GM18873 (cell line): ENCODE measurements around the gene CLIP3.

ENCODE experiments used
- ATAC-seq: cut with Tn5 transposase; IDR thresholded peaks from one replicate; pipeline ENCODE4 v1.9.1; 2021; ENCODE audit warnings: mild to moderate bottlenecking, moderate library complexity, moderate number of reproducible peaks; ENCODE audit not compliant: unreplicated experiment, low FRiP score

CLIP3 gene

DNA sequence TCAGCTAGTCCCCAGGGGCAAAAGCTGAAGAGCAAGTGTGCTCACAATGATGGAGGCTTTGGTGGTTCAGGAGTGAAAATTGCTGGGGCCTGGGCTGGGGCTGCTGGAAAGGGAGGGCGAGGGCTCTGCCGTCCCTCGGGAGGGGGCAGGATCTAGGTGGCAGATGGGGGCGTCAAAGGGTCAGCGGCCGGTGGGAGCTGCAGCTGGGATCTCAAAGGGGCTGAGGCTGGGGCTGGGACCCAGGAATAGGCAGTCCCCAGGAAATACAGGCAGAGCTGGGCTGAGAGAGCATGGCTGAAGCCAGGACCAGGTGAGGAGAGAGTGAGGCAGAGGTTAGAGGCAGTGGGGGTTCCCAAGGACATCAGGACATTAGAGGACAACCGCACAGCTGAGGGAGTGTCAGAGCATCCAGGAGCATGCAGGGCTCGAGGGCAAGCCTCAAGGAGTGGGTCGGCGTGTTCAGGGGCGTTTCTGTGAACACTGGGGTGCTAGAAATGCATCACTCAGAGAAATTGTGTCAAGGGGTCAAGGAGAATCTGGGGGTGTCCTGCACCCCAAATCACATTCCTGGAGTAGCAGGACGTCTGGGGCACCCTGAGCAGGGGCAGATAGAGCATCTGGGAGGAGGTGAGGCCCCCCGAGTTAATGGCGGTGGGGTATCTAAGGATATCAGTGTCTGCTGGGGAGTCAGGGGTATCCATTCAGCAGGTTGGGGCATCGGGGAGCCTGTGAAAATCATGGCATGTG lies 22.9 kb downstream of the CLIP3 start:
- no peak for ATAC-seq

DNA sequence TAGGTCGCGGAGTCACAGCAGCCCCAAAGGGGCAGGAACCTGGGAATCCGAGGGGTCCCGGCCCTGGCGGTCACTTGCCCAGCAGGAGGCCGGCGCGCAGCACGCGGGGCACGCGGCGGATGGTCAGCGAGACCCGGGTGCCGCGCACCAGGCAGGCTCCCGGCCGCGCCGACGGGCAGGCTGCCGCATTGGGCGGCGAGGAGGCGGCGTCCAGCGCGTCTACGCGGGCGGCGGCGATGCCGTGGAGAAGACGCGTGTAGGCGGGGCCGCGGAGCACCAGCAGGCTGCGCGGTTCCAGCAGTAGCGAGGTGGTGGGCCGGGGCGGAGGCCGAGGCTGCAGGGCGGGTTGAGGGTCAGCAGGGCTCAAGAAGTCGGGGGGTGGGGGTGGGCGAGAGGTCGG lies 23.5 kb downstream of the CLIP3 start:
- ATAC-seq = no peak

DNA sequence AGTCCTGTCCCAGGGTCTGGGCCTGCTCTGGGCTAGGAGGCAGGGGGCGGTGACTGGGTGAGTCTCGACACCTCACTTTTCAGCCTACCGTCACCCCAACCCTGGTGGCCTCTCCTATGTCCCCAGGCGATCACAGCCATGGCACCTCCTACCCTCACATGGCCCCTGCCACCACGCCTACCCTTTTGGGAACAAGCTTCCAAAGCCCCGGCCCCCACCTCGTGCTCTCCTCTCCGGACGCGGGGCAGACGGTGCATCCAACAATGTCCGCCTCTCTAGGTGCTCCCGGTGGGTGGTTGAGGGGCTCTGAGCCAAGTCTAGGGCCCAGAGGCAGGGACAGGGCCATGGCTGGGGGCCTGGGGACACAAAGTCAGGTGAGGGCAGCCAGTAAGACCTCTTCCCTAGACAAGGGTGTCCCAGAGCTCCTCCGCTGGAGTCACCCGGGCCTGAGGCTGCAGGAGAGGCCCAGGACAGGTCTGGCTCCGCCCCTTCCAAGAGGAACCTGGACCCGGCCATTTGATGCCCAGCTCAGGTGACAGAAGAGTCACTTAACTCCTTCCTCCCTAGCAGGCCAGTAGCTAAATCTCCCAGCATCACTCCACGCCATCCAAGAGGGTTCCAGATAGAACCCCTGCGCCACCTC lies 24.2 kb downstream of the CLIP3 start, which contains the start of gene SYNE4:
Gene SYNE4, minus strand, starts transcription at position 478 of the 643 bp plus-strand sequence. Its CDS starts 132 bp downstream, at position 346.
- ATAC-seq = no peak

DNA sequence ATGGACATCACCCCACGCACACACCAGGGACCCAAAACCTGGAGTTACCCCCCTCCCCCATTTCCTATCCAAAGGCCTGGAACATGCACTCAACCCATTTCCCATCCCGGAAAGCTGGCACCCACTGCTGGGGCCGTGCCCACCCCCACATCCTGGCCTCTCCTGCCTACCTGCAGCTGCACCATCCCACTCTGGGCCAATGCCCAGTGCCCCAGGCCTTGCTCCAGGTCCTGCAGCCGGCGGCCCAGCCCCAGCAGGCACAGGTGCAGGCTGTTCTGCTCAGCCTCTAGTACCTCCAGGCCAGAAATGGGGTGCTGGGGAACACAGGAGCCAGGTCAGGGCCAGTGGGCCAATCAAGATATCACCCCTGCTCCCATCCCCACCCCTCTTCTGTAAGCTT lies 25.7 kb downstream of the CLIP3 start:
- ATAC-seq = no peak

DNA sequence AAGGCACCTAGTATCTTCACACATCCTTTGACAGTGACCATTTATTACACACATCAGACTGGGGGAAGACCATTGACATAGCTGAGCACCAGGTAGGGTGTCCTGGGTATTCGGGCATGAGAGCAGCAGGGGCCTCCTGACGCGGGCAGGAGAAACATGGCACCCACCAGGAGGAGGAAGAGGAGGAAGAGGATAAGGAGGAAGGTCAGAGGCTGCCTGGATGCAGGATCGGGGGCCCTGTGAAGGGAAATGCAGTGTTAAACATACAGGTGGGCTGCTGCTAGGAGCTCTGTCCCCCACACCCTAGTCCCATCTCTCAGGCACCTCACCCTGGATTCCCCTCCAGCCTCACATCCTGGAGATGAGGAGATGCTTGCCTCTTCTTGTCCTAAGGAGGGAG lies 29.4 kb downstream of the CLIP3 start:
- ATAC-seq = no peak

DNA sequence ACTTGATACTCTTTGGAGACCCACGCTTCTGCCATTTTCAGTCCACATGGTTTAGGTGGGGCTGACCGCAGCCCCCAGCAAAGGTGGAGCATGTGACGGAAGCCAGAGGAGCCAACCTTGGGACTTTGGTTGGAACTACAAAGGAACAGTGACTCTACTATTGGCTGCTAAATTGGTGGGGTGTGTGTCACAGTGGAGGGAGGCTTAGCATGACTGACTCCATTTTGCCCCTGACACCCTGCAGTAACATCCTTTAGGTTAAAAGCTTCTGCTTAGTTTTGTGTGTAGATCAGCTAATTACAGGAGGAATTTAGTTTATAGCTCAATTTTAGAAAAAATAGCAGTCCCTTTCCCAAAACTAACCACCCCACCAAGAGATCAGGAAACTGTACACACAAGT lies 31.1 kb downstream of the CLIP3 start:
- no peak for ATAC-seq

DNA sequence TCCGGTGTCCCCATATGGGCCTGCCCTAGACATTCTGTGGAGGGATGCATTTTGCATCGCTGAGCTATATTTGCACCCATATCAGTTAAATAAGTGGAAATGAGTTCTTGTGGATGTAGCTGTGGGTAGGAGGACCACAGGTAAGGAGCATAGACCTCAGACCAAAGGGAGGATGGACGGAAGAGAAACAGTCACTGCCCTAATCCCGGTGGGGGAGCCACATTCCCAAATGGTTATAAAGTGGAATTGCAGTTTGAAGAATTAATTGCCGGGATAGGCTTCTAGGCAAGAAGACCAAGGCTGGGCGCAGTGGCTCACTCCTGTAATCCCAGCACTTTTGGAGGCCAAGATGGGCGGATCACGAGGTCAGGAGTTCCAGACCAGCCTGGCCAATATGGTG lies 35.9 kb downstream of the CLIP3 start:
- ATAC-seq = no peak

DNA sequence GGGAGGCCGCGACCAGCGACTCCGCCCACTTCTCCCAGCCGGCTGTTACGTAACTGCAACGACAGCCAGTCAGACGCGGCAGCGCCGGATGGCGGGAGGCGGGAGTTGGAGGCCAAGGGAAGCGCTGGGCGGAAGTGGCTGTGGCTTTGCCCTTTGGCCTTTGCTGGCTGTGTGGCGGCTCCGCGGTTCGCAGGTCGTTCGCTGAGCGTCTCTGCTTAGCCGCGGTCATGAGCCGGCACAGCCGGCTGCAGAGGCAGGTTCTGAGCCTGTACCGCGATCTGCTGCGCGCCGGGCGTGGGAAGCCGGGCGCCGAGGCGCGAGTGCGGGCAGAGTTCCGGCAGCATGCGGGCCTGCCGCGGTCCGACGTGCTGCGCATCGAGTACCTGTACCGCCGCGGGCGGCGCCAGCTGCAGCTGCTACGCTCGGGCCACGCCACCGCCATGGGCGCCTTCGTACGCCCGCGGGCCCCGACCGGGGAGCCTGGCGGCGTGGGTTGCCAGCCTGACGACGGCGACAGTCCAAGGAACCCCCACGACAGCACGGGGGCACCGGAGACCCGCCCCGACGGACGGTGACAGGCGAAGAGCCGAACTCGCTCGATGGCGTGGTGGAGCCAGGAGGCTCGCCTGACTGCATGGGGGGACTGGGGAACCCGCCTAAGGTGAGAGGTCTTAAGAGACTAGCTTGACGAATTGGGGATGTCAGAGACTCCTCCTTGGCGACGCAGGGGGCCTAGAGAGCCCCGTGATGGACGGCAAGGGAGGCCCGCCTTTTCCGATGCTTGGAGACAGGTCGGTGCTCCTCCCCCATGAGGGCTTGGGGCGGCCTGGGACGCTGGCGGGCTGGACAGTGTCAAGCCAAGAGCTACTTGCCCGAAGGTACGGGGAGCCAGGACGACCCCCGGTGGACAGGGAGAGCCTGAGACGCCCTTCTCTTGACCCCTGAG lies 37.4 kb downstream of the CLIP3 start, which contains the start of gene SDHAF1:
Gene SDHAF1, plus strand, starts transcription at position 141 of the 946 bp plus-strand sequence. Its CDS starts 87 bp downstream, at position 228.
- ATAC-seq = peak; percentile 67

DNA sequence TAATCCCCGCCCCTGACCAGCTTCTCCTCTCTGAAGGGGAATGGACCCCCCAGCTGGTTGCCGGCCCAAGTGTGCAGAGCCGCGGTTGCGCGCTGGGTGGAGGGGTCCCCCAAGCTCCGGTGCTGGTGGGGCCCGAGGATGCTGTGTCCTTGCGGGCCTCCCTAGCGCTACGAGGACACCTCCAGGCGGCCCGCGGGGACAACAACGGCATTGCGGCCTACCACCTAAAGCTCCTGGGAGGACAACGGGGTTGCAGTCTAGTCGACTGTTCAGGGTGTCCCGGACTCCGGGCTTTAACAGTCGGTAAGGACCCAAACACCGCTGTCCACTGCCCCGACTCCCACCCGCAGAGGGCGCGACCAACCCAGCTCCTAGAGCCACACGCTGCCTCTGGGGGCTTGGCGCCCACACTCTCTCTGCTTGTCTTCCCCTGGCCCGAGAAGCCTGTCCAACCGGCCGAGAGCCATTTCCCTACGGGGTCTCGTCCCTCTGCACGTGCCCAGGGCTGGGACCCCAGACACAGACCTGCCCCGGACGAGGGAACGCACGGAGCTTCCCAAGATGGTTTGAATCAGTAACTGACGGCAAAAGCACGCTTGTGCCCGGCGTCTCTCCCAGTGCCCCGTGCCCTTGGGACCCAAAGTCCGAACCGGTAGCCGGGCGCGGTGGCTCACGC lies 38.6 kb downstream of the CLIP3 start:
- ATAC-seq = no peak

DNA sequence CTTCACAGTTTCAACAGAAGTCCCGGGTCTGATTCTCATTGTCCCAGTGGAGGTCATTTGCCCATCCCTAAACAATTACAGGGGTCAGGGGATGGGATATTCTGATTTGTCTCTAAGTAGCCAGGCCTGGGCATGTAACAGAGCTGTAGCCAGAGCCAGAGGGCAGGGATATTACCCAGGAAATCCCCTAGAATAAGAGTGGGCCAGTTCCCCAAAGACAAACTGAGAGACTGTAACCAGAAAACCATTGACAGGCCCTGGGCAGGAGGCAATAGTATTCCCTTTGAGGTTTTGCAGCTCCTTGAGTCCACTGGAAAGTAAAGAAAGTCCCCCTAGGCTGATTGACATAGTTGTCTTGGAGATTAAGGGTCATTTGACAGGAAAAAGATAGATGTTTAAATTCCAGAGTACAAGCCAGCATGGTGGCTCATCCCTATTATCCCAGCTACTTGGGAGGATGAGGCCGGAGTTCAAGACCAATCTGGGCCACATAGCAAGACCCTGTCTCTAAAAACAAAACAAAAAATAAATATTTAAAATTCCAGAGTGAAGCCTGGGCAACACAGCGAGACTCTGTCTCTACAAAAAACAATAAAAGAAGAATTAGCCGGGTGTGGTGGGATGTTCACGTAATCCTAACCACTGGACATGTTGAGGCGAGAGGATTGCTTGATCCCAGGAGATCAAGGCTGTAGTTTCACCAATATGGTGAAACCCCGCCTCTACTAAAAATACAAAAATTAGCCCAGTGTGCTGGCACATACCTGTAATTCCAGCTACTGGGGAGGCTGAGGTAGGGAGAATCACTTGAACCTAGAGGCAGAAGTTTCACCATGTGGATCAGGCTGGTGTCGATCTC lies 39.5 kb downstream of the CLIP3 start:
- ATAC-seq = no peak

DNA sequence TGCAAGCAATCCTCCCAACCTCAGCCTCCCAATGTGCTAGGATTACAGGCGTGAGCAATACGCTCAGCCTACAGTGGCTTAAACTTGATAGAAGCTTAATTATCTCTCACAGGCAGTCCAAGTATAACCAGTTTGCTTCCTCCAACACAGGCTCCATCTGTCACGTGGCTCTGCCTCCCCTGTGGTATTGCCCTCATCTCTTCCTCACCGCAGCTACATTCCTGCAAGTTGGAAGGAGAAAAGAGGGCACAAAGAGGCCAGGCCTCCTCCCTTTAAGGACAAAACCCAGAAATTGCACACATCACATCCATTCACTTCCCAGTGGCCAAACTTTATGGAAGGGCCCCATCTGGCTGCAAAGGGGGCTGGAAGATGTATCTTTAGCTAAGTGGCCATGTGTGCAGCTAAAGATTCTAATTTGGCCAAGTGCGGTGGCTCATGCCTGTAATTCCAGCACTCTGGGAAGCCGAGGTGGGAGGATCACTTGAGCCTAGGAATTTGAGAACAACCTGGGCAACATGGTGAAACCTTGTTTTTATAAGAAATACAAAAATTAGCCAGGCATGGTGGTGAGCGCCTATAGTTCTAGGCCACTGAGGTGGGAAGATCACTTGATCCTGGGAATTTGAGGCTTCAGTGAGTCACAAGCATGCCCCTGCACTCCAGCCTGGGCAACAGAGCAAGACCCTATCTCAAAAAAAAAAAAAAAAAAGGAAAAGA lies 40.8 kb downstream of the CLIP3 start:
- ATAC-seq = no peak

DNA sequence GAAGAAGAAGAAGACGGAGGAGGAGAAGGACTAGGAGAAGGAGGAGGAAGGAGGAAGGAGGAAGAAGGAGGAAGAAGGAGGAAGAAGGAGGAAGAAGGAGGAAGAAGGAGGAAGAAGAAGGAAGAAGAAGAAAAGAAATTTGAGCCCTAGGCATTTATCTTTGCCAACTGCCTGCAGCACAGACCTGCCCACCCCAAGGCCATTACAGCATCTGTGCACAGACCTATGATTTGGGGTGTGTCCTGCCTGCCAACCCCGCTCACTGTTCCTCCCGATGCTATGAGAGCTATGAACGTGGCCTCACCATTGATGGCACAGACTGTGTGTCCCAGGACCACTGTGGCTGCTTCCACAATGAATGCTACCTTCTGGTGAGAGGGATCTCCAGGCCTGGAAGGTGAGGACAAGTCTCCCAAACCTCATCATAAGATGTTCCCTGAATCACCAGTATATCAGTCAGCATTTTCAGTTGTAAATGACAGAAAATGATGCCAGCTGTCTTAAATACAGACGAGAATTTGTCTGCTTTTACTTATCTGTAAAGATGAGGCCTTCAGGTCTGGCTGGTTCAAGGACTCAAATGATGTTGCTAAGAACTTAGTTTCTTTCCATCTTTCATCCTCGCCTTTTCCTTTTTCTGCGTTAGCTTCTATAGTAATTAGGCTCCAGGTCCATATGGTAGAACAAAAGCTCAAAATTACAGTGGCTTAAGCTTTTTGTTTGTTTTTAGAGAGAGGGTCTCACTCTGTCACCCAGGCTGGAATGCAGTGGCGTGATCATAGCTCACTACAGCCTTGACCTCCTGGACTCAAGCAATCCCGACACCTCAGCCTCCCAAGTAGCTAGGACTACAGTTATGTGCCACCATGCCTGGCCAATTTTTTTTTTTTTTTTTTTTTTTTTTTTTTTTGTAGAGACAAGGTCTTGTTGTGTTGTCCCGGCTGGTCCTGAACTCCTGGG lies 41.6 kb downstream of the CLIP3 start:
- ATAC-seq = no peak

DNA sequence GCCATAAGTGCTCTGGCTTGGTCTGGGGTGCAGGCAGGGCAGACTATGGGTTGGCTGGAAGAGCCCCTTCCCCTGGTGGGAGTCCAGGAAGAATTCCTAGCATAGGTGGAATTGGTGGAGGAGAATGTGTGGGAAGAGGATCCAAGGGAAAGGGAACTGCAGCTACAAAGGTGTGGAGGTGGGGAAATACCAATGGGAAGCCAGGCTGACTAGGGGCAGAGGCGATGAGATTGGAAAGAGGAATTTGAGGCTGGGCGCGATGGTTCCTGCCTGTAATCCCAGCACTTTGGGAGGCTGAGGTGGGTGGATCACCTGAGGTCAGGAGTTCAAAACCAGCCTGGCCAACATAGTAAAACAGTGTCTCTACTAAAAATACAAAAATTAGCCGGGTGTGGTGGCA lies 42.5 kb downstream of the CLIP3 start:
- no peak for ATAC-seq

DNA sequence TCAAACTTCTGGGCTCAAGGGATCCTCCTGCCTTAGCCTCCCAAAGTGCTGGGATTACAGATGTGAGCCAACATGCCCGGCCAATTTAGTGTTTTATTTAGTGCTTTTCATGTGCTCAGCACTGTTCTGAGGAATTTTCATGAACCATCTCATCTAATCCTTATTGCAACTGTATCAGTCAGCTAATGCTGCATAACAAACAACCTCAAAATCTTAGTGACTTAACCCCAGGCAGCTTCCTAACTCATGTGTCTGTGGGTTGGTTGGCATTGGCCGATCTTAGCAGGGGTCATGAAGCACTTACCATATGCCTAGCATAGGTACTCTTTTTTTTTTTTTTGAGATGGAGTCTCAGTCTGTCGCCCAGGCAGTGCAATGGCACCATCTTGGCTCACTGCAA lies 43.8 kb downstream of the CLIP3 start:
- no peak for ATAC-seq

DNA sequence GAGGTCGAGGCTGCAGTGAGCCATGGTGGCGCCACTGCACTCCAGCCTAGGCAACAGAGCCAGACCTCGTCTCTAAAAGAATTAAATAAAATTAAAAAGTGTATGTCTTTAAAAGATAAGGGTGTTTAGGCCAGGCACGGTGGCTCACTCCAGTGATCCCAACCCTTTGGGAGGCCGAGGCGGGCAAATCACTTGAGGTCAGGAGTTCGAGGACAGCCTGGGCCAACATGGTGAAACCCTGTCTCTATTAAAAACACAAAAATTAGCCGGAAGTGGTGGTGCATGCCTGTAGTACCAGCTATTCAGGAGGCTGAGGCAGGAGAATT lies 45.1 kb downstream of the CLIP3 start:
- no peak for ATAC-seq

DNA sequence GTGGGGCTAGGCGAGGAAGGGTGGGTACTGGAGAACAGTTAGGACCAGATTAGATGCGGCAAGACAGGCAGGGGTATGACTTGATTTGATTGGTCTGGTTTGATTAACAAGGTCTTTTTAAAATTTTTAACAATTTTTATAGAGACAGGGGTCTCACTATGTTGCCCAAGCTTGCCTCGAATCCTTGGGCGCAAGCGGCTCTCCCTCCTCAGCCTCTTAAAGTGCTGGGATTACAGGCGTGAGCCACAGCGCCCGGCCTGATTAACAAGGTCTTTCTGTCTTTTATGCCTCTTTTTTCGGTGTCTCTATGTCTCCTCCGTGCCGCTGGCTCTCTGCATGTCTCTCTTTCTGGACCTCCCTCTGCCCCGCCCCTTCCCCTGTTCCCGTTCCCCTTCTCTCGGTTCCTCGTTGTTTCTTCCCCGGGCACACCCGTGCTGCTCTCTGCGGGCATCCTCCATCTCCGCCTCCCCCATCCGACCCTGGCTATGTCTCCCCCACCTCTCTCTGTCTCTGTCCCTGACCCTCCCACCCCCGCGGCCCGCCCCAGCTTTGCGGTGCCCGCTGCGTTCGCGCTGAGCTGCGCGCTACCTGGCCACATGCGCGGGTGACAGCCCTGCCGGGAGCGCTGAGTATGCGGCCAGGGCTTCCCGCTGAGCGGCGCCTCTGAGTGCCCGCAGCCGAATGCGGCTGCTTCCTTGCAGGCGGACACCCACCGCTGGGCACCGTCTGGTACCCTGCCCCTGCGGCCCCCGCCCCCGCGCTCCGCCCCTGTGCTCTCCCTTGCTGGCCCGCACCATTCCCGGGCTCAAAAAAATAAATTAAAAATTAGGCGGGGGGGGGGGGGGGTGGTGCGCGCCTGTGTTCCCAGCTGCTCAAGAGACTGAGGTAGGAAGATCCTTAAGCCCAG lies 45.8 kb downstream of the CLIP3 start:
- ATAC-seq = no peak

DNA sequence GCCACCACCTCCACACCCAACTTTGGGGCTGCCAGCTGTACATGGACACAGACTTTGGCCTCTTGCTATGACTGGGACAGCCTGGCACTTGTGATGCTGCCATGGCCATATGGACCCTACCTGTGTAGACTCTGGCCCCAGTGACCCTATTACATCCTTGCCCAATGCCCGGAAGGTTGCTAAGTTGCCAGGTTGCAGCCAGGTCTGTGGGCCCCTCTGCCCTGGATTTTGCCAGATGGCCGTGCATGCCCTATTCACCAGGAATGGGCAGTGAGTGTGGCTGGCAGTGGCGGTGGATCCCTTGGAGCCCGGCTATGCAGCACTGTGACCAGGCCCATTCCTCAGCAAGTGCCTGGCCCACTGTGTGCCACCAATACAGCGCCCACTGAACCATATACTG lies 46.6 kb downstream of the CLIP3 start:
- no peak for ATAC-seq
